Midbrain (tissue), 1 donor: Measurements from ENCODE around the gene FGD2.

Experiments used
- DNase-seq: peaks from one replicate; lab custom pipeline; 2025; lab: John Stamatoyannopoulos, UW

The FGD2 gene

GRCh38 chr6:36970892-36971842 is 34.3 kb upstream of the FGD2 start:
- no peak for DNase-seq

GRCh38 chr6:36971921-36972673 is 33.4 kb upstream of the FGD2 start:
- no peak for DNase-seq

GRCh38 chr6:36973190-36973589 is 32.3 kb upstream of the FGD2 start:
- DNase-seq, result no peak

GRCh38 chr6:36973647-36974046 is 31.8 kb upstream of the FGD2 start:
- no peak for DNase-seq

- DNase-seq, result no peak
Observed at GRCh38 chr6:36975231-36976006, 30.0 kb upstream of the FGD2 start.

- no peak for DNase-seq
Observed at GRCh38 chr6:36976007-36976264, 29.5 kb upstream of the FGD2 start.

GRCh38 chr6:36976509-36976908 is 28.9 kb upstream of the FGD2 start:
- DNase-seq, result no peak

GRCh38 chr6:36976931-36977330 is 28.5 kb upstream of the FGD2 start:
- no peak for DNase-seq

GRCh38 chr6:36977470-36977941 is 27.9 kb upstream of the FGD2 start:
- DNase-seq, result no peak

- no peak for DNase-seq
Observed at GRCh38 chr6:36978421-36979346, 26.8 kb upstream of the FGD2 start.

GRCh38 chr6:36979347-36979742 is 26.1 kb upstream of the FGD2 start:
- peak; percentile 84 for DNase-seq

- DNase-seq, result no peak
Observed at GRCh38 chr6:36980129-36980528, 25.3 kb upstream of the FGD2 start.

- no peak for DNase-seq
Observed at GRCh38 chr6:36980876-36981619, 24.4 kb upstream of the FGD2 start.

GRCh38 chr6:36983538-36983937 is 21.9 kb upstream of the FGD2 start:
- DNase-seq, result no peak

GRCh38 chr6:36984581-36985416 is 20.7 kb upstream of the FGD2 start:
- DNase-seq, result peak; percentile 26

GRCh38 chr6:36985417-36985807 is 20.0 kb upstream of the FGD2 start:
- no peak for DNase-seq

GRCh38 chr6:36985808-36986703 is 19.4 kb upstream of the FGD2 start, which contains the start of gene MTCH1:
Gene MTCH1, minus strand, starts transcription at chr6:36986196. Its CDS starts 23 bp downstream, at chr6:36986173.
- DNase-seq, result peak; percentile 93

GRCh38 chr6:36986704-36987047 is 18.8 kb upstream of the FGD2 start:
- no peak for DNase-seq

- DNase-seq, result no peak
Observed at GRCh38 chr6:36989264-36989663, 16.2 kb upstream of the FGD2 start.
